Tibial nerve (tissue), 3 donors: ENCODE measurements around the gene TXNIP.

Experiments used
- POLR2A ChIP-seq, 2 donors: fragments of 450-650 bp; IDR thresholded peaks; one replicate each; pipeline ENCODE4 v1.6.1; 2017; ENCODE audit warnings: antibody characterized with exemption in 2 of 2, mild to moderate bottlenecking in 2 of 2, moderate library complexity in 2 of 2
- TF ChIP-seq, protein P1 (sequence below), 5 experiments: fragments of 200-600 bp in 3 of 5; fragments of 450-650 bp in 2 of 5; sonication (generic) in 3 of 5; IDR thresholded peaks; one replicate each; pipeline ENCODE4 v1.5.1; 2016 to 2019; ENCODE audit warnings: antibody characterized with exemption in 5 of 5, mild to moderate bottlenecking in 3 of 5, moderate library complexity in 2 of 5

- TF ChIP-seq, protein P1, sequence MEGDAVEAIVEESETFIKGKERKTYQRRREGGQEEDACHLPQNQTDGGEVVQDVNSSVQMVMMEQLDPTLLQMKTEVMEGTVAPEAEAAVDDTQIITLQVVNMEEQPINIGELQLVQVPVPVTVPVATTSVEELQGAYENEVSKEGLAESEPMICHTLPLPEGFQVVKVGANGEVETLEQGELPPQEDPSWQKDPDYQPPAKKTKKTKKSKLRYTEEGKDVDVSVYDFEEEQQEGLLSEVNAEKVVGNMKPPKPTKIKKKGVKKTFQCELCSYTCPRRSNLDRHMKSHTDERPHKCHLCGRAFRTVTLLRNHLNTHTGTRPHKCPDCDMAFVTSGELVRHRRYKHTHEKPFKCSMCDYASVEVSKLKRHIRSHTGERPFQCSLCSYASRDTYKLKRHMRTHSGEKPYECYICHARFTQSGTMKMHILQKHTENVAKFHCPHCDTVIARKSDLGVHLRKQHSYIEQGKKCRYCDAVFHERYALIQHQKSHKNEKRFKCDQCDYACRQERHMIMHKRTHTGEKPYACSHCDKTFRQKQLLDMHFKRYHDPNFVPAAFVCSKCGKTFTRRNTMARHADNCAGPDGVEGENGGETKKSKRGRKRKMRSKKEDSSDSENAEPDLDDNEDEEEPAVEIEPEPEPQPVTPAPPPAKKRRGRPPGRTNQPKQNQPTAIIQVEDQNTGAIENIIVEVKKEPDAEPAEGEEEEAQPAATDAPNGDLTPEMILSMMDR (IDR thresholded peaks at IDR 0.05) = no peak
- no peak for TF ChIP-seq POLR2A (IDR thresholded peaks at IDR 0.05)
These were observed 40.9 kb downstream of the TXNIP start for GRCh38 chr1:145955436-145955835.
